Hepatocyte (in vitro differentiated cells): ENCODE data around the gene ZNF792. TPM values are rescaled to one million over a fixed set of nuclear protein-coding genes. Genes with fewer than 3 reads are reported as not detected.
"Not testable (repeated sequence)": the region's sequence is repeated elsewhere in the genome, so short reads cannot be mapped to it uniquely, and the experiment has no call there.

ENCODE experiments used
- DNase-seq: peaks from one replicate; pipeline ENCODE4 v3.0.0-alpha.2; 2016; ENCODE audit warnings: low spot score
- H2AFZ ChIP-seq: fragments of 200-600 bp; sonication (generic); 2 replicates; pipeline ENCODE4 v1.6.0; 2016; ENCODE audit warnings: antibody characterized with exemption, mild to moderate bottlenecking
- H3K27ac ChIP-seq: fragments of 200-600 bp; sonication (generic); 2 replicates; pipeline ENCODE4 v1.5.1; 2016; ENCODE audit warnings: mild to moderate bottlenecking
- H3K27me3 ChIP-seq: fragments of 200-600 bp; sonication (generic); 2 replicates; pipeline ENCODE4 v1.6.1; 2016
- H3K36me3 ChIP-seq: fragments of 200-600 bp; sonication (generic); replicated peaks from 2 replicates; pipeline ENCODE4 v1.5.1; 2016; ENCODE audit warnings: low read depth; ENCODE audit not compliant: insufficient read depth
- H3K4me1 ChIP-seq: fragments of 200-600 bp; sonication (generic); 2 replicates; pipeline ENCODE4 v1.5.1; 2016; ENCODE audit warnings: mild to moderate bottlenecking, moderate library complexity; ENCODE audit not compliant: insufficient read depth
- H3K4me2 ChIP-seq: fragments of 200-600 bp; sonication (generic); 2 replicates; pipeline ENCODE4 v1.6.0; 2016
- H3K4me3 ChIP-seq: fragments of 200-600 bp; sonication (generic); 2 replicates; pipeline ENCODE4 v1.5.1; 2016; ENCODE audit warnings: mild to moderate bottlenecking
- H3K79me2 ChIP-seq: fragments of 200-600 bp; sonication (generic); 2 replicates; pipeline ENCODE4 v1.6.0; 2017; ENCODE audit warnings: mild to moderate bottlenecking
- H3K9me2 ChIP-seq: fragments of 200-600 bp; sonication (generic); replicated peaks from 2 replicates; pipeline ENCODE4 v1.6.0; 2017; ENCODE audit warnings: mild to moderate bottlenecking; ENCODE audit not compliant: insufficient read depth
- H3K9me3 ChIP-seq: fragments of 200-600 bp; sonication (generic); 2 replicates; pipeline ENCODE4 v1.5.1; 2016; ENCODE audit warnings: low read depth, mild to moderate bottlenecking
- H4K20me1 ChIP-seq: fragments of 200-600 bp; sonication (generic); 2 replicates; pipeline ENCODE4 v1.6.0; 2016; ENCODE audit warnings: mild to moderate bottlenecking; ENCODE audit not compliant: insufficient read depth, poor library complexity, severe bottlenecking
- EZH2 ChIP-seq: fragments of 200-600 bp; sonication (generic); IDR thresholded peaks from 2 replicates; pipeline ENCODE4 v1.6.1; 2016; ENCODE audit warnings: antibody characterized with exemption, mild to moderate bottlenecking, borderline replicate concordance
- EZH2phosphoT487 ChIP-seq: fragments of 200-600 bp; sonication (generic); IDR thresholded peaks from one replicate; pipeline ENCODE4 v1.6.1; 2018; ENCODE audit warnings: antibody characterized with exemption, mild to moderate bottlenecking, low read depth, moderate library complexity; ENCODE audit not compliant: unreplicated experiment, severe bottlenecking
- WGBS: methylation state at CpG from one replicate; pipeline ENCODE4 v1.1.6; 2016; ENCODE audit warnings: low lambda C conversion rate; ENCODE audit errors: missing lambda C conversion rate; 5-methylcytosine and 5-hydroxymethylcytosine counted together
- polyA plus RNA-seq: library from polyadenylated mRNA; unstranded; fragments of >200 nt; fragmentation: Nextera tagmentation; extraction: Ambion mirVana; gene quantifications from 2 replicates; pipeline ENCODE4 v1.2.1, GENCODE V29; 2016
- total RNA-seq: library from RNA; depleted of rRNA; stranded (reverse); fragments of >200 nt; gene quantifications from 2 replicates; pipeline ENCODE4 v1.2.3, GENCODE V29; 2014
- TF ChIP-seq, protein P1 (sequence below): fragments of 200-600 bp; sonication (generic); IDR thresholded peaks from 2 replicates; pipeline ENCODE4 v1.5.1; 2016; ENCODE audit warnings: antibody characterized with exemption, mild to moderate bottlenecking; ENCODE audit not compliant: poor library complexity

The ZNF792 gene
- total and polyA plus RNA-seq, 2 experiments from 2014 or later, result 3.5 to 9.5 TPM

DNA sequence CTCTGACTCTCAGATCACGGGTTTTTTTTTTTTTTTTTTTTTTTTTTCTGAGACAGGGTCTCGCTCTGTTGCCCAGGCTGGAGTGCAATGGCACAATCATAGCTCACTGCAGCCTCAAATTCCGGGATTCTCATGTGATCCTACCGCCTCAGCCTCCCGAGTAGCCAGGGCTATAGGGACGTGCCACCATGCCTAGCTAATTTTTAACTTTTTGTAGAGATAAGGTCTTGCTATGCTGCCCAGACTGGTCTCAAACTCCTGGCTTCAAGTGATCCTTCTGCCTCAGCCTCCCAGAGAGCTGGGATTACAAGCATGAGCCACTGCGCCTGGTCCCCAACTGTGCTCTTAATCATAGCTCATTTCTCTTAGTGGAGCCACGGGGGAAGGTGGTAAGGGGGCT, 31.5 kb upstream of the ZNF792 start:
- no peaks in the 10 kb centered on the region for H3K9me3 ChIP-seq
- TF ChIP-seq, protein P1, sequence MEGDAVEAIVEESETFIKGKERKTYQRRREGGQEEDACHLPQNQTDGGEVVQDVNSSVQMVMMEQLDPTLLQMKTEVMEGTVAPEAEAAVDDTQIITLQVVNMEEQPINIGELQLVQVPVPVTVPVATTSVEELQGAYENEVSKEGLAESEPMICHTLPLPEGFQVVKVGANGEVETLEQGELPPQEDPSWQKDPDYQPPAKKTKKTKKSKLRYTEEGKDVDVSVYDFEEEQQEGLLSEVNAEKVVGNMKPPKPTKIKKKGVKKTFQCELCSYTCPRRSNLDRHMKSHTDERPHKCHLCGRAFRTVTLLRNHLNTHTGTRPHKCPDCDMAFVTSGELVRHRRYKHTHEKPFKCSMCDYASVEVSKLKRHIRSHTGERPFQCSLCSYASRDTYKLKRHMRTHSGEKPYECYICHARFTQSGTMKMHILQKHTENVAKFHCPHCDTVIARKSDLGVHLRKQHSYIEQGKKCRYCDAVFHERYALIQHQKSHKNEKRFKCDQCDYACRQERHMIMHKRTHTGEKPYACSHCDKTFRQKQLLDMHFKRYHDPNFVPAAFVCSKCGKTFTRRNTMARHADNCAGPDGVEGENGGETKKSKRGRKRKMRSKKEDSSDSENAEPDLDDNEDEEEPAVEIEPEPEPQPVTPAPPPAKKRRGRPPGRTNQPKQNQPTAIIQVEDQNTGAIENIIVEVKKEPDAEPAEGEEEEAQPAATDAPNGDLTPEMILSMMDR, result no peak
- TF ChIP-seq EZH2phosphoT487 (no peak), EZH2 (no peak)
- H3K4me2 ChIP-seq, result no peak overlapping the region
- H3K27ac ChIP-seq, result peak overlapping the region; percentile 81
- no peak overlapping the region for H2AFZ ChIP-seq
- no peaks in the 10 kb centered on the region for H4K20me1 ChIP-seq
- H3K36me3 ChIP-seq, result no peaks in the 10 kb centered on the region
- H3K9me2 ChIP-seq, result no peaks in the 10 kb centered on the region
- H3K79me2 ChIP-seq, result peaks cover 10% of the 10 kb centered on the region
- H3K4me3 ChIP-seq, result no peak overlapping the region
- WGBS, result 79% methylated on average over 8 of the region's 8 CpGs
- DNase-seq, result no peak
- H3K27me3 ChIP-seq, result no peaks in the 10 kb centered on the region
- H3K4me1 ChIP-seq, result peaks cover 19% of the 10 kb centered on the region

DNA sequence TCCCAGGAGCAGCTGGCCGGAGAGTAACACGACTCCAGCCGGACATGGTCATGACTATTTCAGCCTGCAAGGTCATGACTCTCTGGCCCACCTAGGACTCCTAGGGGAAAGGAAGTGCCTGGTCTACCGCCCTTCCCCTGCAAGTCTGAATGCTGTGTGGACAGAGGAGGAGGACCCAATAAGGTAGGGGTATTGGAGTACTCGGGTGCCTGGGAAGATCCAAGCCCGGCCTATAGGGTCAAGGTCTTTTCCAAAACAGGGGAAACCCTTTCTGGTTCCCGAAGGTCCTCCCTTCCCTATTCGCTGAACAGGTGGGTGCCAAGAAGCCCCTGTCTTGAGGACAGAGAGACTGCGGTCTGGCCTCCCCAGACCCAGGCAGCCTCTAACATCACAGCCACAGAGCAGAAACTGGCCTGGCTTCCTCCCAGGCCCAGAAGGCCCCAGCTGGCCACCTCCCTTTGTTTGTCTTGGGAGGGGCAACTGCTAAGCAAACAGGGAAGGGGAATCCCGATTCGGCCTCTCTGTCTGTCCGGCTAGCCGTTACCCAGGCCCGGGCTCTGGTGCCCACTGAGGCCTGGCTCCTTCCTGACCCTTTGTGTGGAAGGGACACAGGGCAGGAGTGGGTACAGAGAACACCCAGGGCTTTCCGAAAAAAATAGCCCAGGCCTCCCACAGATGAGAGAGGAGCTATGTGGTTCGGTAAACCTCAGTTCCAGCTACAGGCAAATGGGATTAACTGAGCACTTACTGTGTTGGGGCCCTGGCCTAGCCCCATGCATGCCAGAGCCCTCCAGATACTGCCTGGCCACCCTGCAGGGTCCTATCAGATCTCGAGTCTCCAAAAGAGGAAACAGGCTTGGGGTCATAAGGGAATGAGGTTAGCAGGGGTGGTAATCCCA, 30.9 kb upstream of the ZNF792 start:
- Histone ChIP-seq H3K27ac (peak overlapping the region; percentile 81), H3K79me2 (peaks cover 8% of the 10 kb centered on the region), H3K36me3 (no peaks in the 10 kb centered on the region), H3K9me2 (no peaks in the 10 kb centered on the region), H3K27me3 (no peaks in the 10 kb centered on the region), H3K9me3 (no peaks in the 10 kb centered on the region), H3K4me1 (peaks cover 19% of the 10 kb centered on the region), H3K4me2 (peak overlapping the region; percentile 55), H2AFZ (no peak overlapping the region), H4K20me1 (no peaks in the 10 kb centered on the region), H3K4me3 (no peak overlapping the region)
- DNase-seq, result peak; percentile 72
- no peak for TF ChIP-seq EZH2phosphoT487
- TF ChIP-seq, protein P1, result no peak
- TF ChIP-seq EZH2, result no peak
- WGBS, result 78% methylated on average over 17 of the region's 17 CpGs

GRCh38 chr19:34994286-34994642, 30.2 kb upstream of the ZNF792 start:
- Histone ChIP-seq H4K20me1 (no peaks in the 10 kb centered on the region), H3K27ac (peak overlapping the region; percentile 81)
- TF ChIP-seq EZH2 (no peak), EZH2phosphoT487 (no peak)
- TF ChIP-seq, protein P1, result no peak

DNA sequence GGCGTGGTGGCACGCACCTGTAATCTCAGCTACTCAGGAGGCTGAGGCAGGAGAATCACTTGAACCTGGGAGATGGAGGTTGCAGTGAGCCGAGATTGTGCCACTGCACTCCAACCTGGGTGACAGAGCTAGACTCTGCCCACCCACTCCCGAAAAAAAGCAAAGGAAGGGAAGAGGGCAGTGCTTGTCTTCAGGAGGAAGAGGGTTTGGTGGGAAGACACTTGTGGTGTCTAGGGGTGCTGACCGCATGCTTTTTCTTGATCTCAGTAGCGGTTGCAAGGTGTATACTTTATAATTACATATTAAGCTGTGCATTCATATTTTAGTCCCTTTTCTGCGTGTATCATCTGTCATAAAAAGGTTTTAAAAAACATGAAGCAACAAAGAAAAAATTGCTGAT, 28.6 kb upstream of the ZNF792 start:
- H3K36me3 ChIP-seq, DNase-seq, H3K27ac ChIP-seq, H2AFZ ChIP-seq, H4K20me1 ChIP-seq, H3K4me2 ChIP-seq, H3K4me3 ChIP-seq, H3K79me2 ChIP-seq, H3K9me3 ChIP-seq, H3K27me3 ChIP-seq, H3K9me2 ChIP-seq: not testable (repeated sequence)
- 89% methylated on average over 7 of the region's 7 CpGs for WGBS
- H3K4me1 ChIP-seq, result peaks cover 13% of the 10 kb centered on the region

More at GRCh38 chr19:34994286-34994642, 30.2 kb upstream of the ZNF792 start:
- Histone ChIP-seq H3K9me2 (no peaks in the 10 kb centered on the region), H3K4me1 (peaks cover 19% of the 10 kb centered on the region), H3K9me3 (no peaks in the 10 kb centered on the region), H3K4me2 (no peak overlapping the region), H3K36me3 (no peaks in the 10 kb centered on the region), H3K27me3 (no peaks in the 10 kb centered on the region), H3K79me2 (peaks cover 8% of the 10 kb centered on the region), H2AFZ (no peak overlapping the region), H3K4me3 (no peak overlapping the region)
- no peak for DNase-seq
- WGBS, result 92% methylated on average over 9 of the region's 9 CpGs
